Cortex of kidney (tissue), 1 donor: ENCODE measurements around the gene IL3.

Source experiments
- DNase-seq: peaks from one replicate; lab custom pipeline; 2025; lab: John Stamatoyannopoulos, UW

Gene IL3

GRCh38 chr5:132026516-132027008 is 33.9 kb upstream of the IL3 start:
- DNase-seq, result no peak

DNA sequence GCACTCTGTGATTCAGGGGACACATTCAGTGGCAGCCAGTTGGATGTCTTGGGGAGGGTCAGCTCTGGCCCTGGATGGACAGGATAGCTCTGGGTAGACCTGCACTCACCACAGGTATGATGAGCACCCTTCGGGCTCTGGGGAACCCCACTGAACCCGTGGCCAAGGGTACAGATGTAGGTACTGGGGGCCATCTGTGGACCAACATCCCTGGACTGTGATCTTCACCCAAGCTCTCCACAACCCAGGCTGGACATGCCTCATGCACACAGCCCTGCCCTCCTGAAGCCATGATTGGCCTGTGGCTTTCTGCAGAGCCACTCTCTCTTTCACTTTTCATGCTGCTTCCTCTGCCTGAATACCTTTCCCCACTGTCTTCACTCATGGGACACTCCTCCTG is 33.4 kb upstream of the IL3 start:
- no peak for DNase-seq

DNA sequence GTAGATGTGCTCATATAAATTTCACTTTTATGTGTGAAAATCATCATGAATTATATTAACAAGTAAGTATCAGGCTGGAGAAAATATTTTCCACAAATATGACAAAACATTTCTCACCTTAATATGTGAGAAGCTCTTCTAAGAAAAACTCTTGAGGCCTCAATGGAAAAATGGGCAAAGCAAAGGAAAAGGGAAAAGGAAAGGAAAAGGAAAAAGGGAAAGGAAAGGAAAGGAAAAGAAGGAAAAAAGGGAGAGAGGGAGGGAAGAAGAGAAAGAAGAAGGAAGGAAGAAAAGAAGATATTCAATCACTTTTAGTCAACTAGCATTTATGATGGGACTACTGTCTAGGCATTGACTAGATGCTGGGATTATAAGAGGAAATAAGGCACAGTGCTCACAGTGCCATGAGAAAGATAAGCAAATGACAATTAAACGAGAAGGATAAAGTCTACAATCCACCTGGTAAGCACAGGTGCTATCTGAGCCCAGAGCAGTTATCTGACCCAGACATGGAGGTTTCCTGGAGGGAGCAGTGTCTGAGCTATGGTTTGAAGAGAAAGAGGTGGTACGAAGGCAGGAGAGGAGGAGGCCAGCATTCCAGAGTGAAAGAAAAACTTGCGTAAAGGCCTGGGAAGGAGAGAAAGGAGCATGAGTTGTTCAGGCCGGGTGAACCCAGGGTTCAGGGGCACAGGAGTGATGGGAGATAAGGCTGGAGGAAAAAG is 30.7 kb upstream of the IL3 start:
- no peak for DNase-seq

DNA sequence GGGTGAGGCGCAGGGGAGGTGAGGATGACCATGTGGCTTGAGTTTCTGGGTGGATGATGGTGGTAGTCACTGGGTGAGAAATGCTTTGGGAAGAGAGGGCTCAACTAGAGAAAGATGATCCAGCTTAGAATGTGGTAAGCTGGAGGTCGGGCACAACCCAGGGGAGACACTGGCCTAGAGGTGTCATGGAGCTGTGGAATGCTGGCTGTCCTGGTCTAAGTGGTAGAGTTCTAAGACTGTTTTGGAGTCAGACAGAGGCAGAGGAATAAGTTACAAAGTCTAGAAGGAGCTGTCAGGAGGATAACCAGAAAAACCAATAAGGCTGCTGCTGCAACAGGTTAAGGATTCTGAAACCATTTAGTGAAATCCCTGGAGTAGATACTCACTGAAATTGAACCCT is 29.8 kb upstream of the IL3 start:
- DNase-seq, result no peak

DNA sequence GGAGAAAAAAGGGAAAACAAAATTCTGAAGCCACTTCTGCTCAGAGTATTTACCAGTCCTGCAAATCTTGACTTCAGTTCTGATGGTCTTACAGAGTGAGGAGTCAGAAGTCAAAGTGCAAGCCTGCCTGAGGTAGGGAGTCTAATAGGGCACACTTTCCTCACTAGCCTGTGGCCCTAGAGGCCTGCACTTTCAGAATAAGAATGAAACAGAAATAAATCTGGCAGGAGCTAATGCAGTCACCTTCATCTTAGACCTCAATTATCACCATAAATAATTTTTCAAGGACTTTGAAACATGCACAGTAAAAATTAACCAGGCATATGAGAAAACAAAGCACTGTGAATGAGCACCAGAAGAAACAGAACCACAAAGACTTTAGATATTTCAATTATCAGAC is 28.3 kb upstream of the IL3 start:
- DNase-seq, result no peak

DNA sequence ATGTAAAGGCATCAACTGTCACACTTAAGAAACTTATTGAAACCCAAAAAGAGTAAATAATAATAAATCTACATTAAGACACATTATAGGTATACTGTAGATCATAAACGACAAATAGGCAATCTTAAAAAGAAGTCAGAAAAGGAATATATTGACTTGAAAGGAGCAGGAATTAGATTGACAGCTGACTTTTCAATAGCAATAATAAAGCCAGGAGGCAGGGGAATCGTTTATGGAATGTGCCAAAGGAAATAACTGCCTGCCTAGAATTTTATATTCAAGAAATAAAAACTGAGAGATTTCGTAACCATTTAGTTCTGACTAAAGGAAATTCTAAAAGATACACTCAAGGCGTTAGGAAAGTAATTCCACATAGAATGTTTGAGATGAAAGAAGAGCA is 27.3 kb upstream of the IL3 start:
- DNase-seq, result no peak

DNA sequence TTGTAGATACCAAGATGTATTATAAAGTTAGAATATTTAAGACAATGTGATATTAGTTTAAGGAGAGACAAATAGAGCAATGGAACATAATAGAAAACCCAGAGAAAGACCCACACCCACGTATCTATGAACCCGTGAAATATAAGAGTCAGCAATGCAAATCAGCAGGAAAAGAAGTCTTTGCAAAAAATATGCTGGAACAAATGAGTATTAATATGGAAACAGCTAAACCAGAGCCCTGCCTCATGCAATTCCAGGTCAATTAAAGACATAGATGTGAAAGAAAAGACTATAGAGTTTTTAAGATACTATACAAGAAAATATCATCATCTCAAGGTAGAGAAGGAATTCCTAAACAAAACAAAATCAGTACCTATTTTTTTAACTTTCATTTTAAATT is 23.1 kb upstream of the IL3 start:
- no peak for DNase-seq

GRCh38 chr5:132044207-132044606 is 16.2 kb upstream of the IL3 start:
- no peak for DNase-seq

DNA sequence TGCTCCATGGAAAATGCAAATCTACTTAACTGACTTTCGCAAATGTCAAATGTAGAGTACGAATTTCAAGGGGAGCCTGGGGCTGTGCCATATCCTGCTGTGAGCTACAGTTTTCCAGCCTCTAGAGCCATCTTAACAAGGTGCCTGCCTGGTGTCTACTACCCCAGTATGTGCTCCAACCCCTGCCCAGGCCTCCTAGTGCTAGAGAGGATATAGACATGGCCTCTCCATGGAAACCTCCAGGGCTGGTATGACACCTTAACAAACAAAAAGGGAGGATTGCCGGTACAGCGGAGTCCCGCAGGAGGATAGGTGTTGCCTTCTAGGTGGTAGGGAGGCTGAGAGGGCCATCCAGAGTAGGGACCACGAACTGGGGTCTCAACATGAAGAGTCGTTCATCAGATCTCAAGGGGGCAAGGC is 13.6 kb upstream of the IL3 start:
- no peak for DNase-seq

DNA sequence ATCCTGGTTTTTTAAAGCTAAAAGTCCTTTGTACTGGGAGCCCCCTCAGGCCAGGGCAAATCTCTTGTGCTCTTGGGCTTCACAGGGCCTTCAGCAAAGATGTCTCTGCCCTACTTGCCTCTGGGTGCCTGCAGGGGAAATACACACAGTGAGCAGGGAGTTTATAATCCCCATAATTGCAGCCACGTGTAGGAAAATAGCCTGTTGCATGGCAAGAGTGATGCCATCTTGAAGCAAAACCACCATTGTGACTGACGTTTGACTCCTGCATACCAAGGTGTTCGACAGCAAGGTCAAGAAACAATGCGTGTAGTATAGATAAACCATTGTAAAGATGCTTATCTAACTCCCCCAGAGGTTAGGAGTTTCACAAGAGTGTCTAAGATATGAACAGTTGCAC is 11.4 kb upstream of the IL3 start:
- DNase-seq, result no peak

GRCh38 chr5:132049559-132049958 is 10.9 kb upstream of the IL3 start:
- DNase-seq, result no peak

- no peak for DNase-seq
Observed at GRCh38 chr5:132050136-132050535, 10.3 kb upstream of the IL3 start.

GRCh38 chr5:132050661-132051552 is 9.5 kb upstream of the IL3 start:
- no peak for DNase-seq

DNA sequence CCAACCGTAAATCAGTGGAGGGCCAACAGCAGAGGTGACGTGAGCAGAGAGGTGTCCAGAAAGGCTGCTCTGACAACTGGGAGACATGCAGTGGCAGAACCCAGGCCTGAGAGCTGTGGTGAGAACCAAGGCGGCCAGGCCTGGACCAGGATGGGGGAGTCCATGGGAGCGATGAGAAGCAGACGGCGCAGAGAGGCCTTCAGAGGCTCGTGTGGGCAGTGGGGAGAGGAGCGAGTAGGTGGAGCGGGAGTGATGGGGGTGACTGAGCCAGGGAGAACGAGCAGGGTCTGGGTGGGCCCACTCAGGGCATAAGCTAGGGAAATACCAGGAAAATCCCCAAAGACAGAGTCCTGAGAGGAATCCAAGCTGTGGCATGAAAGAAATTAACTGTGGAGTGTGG is 7.9 kb upstream of the IL3 start:
- no peak for DNase-seq

- DNase-seq, result no peak
Observed at GRCh38 chr5:132053483-132053882, 7.0 kb upstream of the IL3 start.

DNA sequence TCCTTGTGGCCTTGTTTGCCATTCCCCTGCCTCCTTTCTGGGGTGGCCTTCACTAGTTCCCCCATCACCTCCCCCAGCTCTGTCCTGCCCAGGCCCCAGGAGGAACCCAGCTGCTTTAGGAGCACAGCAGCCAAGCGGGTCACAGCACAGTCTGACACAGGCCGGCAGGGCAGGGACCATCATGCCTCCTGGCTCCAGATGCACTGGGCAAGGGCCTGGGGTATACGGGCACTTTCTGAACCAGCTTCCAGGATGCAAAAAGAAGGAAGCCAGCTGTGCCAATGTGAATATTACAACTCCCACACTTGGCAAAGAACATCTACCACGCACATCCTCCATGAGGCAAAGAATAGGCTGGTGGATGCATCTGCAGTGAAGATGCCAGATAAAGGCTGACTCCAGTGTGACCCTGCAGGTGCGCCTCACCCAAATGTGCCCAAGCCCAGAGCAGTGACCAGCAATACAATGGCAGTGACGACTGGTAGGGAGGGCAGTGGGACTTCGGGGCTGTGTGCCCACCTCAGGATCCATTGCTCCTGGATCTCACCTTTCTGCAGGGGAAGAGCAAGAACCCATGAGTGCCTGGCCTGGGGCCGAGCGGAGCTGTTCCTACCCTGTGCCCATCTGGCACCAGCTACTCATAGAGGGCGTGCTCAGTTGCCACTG is 6.3 kb upstream of the IL3 start:
- no peak for DNase-seq

DNA sequence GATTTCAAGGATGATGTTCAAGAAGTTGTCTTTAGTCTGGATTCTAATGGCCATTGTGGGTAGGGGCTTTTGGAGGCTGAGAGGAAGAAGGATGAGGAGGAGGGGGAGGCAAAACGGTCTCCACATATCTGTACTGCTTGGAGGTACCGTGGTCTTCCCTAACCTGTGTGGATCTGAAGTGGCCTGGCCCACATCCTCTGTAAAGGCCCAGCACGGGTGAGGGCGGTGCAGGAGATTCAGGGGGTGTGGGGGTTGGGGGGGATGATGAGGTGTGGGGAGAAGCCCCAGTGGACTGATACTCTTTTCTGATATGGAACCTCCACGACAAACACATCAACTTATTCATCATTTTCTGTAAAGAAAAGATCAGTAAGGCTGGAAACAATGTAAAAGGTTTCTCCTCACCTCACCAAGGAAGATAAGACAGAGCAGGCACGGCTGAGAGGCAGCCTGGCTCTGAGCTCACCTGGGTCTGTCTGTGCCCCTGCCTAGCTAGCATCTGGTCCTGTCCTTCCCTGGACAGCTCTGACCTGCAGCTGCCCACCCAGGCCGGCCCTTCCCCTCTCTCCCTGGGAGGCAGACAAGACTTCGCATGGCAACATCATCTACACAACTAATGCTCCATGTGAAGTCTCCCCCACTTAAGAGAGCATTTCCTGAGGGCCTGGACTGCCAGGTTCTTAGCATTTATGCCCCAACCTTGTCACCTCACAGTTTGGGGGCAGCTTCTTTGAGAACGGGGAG is 5.6 kb upstream of the IL3 start:
- no peak for DNase-seq

DNA sequence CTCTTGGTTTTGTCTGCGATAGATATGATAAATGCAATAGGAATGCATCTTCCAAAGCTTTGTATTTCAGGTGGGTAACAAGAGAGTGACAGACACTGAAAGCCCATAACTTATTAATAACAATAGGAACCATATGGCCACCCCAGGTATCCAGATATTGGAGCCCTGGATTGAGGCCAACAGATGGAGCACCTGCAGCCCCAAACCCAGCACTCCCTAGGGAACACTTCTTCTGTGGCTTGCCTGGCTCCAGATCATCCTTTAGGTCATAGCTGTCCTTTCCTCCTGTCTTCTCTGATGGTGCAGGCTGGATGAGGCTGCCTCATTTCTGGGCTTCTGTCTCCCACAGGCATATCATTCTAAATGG is 5.0 kb upstream of the IL3 start:
- DNase-seq, result no peak

- no peak for DNase-seq
Observed at GRCh38 chr5:132055808-132056609, 4.4 kb upstream of the IL3 start.

DNA sequence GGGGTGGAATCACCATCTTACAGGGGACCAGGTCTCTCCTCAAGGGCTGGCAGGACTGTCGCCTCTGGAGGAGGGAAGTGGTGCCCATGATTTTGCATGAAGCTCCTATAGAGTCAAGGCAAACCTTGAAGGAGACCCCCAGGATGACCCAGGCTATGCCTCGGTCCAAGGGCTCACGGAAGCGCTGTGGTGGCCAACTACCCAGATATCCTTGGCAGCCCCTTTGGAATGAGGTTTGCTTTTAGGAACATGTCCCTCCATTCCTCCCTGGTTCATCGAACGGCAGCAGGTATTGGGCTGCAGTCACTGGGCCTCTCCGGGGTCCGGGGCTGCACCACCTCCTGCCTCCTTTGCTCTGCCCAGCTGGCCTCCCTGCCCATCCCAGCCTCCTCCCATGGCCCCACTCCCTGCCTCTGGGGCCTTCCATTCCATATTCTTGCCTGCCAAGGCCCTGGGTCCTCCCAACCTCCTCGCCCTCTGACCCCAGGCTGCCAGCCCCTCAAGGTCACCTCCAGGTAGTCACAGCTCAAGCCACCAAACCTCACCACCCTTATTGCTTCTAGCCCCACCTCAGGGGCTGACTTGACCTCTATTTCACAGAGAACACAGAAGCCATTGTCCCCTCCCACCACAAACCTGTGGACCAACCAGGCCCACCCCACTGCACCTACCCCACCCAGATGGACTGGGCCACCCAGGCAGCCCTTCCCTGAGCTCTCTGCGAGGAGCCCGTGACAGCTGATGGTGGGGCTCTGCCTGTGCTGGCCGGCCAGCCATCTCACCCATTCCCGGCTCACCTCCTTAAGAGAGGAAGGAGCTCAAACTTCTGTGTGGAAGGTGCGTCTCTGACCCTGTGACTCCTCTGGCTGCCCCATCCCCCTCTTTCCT is 3.6 kb upstream of the IL3 start:
- DNase-seq, result no peak
